Measurements from ENCODE around the gene SLC44A1. TPM values are rescaled to one million over a fixed set of nuclear protein-coding genes. Genes with fewer than 3 reads are reported as not detected.

The SLC44A1 gene
- total and polyA plus RNA-seq, 2 experiments from 2014 or later = 30.4 to 52.6 TPM

DNA sequence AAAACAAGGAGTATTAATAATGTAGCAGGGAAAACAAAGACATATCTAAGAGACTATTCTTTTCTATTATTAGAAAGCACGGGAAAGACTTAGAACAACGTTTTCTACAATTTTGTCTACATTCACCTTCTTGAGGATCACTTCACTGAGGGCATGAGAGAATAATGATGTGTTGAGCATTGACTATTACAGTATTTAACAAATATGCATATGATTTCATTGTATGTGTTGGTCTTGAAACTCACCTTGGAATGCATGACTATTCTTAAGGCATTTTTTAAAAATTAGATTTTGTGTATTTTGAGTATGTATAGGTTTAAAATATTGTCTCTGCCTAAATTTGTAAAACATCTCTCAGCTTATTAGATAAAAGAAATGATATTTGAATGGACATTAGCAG, 204.6 kb downstream of the SLC44A1 start:
- Histone ChIP-seq H3K4me2 (ENCODE audit: unreplicated experiment) (peak overlapping the region; percentile 99), H3K36me3 (ENCODE audit: low read depth) (no peaks in the 10 kb centered on the region), H3K9me2 (ENCODE audit: insufficient read depth) (no peaks in the 10 kb centered on the region), H3K9me3 (ENCODE audit: low read depth) (no peaks in the 10 kb centered on the region), H3F3A (ENCODE audit: insufficient read depth) (peaks cover 27% of the 10 kb centered on the region), H3K9ac (peak overlapping the region; percentile 93), H3K79me2 (ENCODE audit: insufficient read depth) (peaks cover 58% of the 10 kb centered on the region), H3K27me3 (replicated peaks; ENCODE audit: insufficient read depth) (no peaks in the 10 kb centered on the region), H4K20me1 (ENCODE audit: insufficient read depth) (no peaks in the 10 kb centered on the region), H3K27ac (peak overlapping the region; percentile 80), H3K4me3 (peak overlapping the region; percentile 97), H2AFZ (peak overlapping the region; percentile 98), H3K4me1 (ENCODE audit: insufficient read depth) (peaks cover 27% of the 10 kb centered on the region)
- 0 to 2% methylated on average over 2 of the region's 2 CpGs for WGBS, 2 experiments (ENCODE audit: low coverage in 1 of 2, low lambda C conversion rate in 2 of 2, missing lambda C conversion rate in 2 of 2)
- DNase-seq = peak; percentile 63
- in situ Hi-C loops (cut with MboI) = loop anchor here (25.0 kb wide), 1 partner anchor 263 kb away; no protein-coding TSS in a partner anchor
- TF ChIP-seq EZH2phosphoT487 (IDR thresholded peaks at IDR 0.05; ENCODE audit: insufficient read depth, low read depth) = no peak
- TF ChIP-seq EZH2 (IDR thresholded peaks at IDR 0.05; ENCODE audit: insufficient read depth, poor library complexity, severe bottlenecking) = no peak

GRCh38 chr9:105452185-105452584, 207.7 kb downstream of the SLC44A1 start:
- Histone ChIP-seq H3K4me2 (ENCODE audit: unreplicated experiment) (no peak overlapping the region), H3K27ac (no peak overlapping the region), H3K4me1 (ENCODE audit: insufficient read depth) (peaks cover 25% of the 10 kb centered on the region), H3K4me3 (no peak overlapping the region), H3K79me2 (ENCODE audit: insufficient read depth) (peaks cover 89% of the 10 kb centered on the region), H4K20me1 (ENCODE audit: insufficient read depth) (0 out of 2 replicates have a peak, but pooled peaks cover 7% of the 10 kb centered on the region), H2AFZ (no peak overlapping the region), H3K9me3 (ENCODE audit: low read depth) (no peaks in the 10 kb centered on the region), H3F3A (ENCODE audit: insufficient read depth) (peaks cover 9% of the 10 kb centered on the region), H3K9ac (no peak overlapping the region), H3K27me3 (replicated peaks; ENCODE audit: insufficient read depth) (no peaks in the 10 kb centered on the region), H3K9me2 (ENCODE audit: insufficient read depth) (no peaks in the 10 kb centered on the region), H3K36me3 (ENCODE audit: low read depth) (no peaks in the 10 kb centered on the region)
- TF ChIP-seq EZH2phosphoT487 (IDR thresholded peaks at IDR 0.05; ENCODE audit: insufficient read depth, low read depth) (no peak), EZH2 (IDR thresholded peaks at IDR 0.05; ENCODE audit: insufficient read depth, poor library complexity, severe bottlenecking) (no peak)
- no peak for DNase-seq
- 90 to 98% methylated on average over 3 of the region's 3 CpGs for WGBS, 2 experiments (ENCODE audit: low coverage in 1 of 2, low lambda C conversion rate in 2 of 2, missing lambda C conversion rate in 2 of 2)
- in situ Hi-C loops (cut with MboI) = no loop called here

DNA sequence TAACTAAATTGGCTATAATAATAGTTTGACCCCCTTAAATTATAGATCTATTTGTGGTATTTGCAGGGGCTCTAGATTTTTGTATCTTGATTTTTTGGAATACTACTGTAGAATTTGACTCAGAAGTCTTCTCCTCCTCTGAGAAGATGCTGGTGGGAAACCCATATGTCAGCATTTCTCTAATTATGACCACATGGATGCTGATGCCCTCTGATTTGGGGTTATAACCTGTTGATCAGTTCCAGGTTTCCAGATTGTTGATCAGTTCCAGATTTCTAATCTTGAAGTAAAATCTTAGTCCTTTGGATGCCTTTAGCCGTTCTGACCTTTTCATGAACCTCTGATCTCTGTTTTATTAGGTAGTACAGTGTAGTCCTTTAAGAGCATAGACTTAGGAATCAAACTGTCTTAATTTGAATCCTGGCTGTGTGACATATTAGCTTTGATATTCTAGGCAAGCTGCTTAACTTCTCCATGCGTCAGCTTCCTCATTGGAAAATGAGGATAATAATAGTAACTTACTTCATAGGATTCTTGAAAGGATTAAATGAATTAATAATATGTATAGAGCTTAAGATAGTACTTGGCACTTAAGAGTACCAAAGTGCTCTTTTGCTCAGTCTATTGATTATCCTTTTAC, 211.5 kb downstream of the SLC44A1 start:
- H3K9me3 ChIP-seq (ENCODE audit: low read depth) = no peaks in the 10 kb centered on the region
- no peaks in the 10 kb centered on the region for H3F3A ChIP-seq (ENCODE audit: insufficient read depth)
- no peak overlapping the region for H3K9ac ChIP-seq
- H3K9me2 ChIP-seq (ENCODE audit: insufficient read depth) = no peaks in the 10 kb centered on the region
- H3K27ac ChIP-seq = no peak overlapping the region
- peak; percentile 43 for DNase-seq
- no peak overlapping the region for H2AFZ ChIP-seq
- TF ChIP-seq EZH2 (IDR thresholded peaks at IDR 0.05; ENCODE audit: insufficient read depth, poor library complexity, severe bottlenecking) (no peak), EZH2phosphoT487 (IDR thresholded peaks at IDR 0.05; ENCODE audit: insufficient read depth, low read depth) (no peak)
- H3K36me3 ChIP-seq (ENCODE audit: low read depth) = no peaks in the 10 kb centered on the region
- peaks cover 100% of the 10 kb centered on the region for H3K79me2 ChIP-seq (ENCODE audit: insufficient read depth)
- H3K4me1 ChIP-seq (ENCODE audit: insufficient read depth) = peaks cover 13% of the 10 kb centered on the region
- peaks cover 7% of the 10 kb centered on the region; the same call in 1 of the 2 replicates for H4K20me1 ChIP-seq (ENCODE audit: insufficient read depth)
- WGBS, 2 experiments (ENCODE audit: low coverage in 1 of 2, low lambda C conversion rate in 2 of 2, missing lambda C conversion rate in 2 of 2) = 56 to 71% methylated on average over 2 of the region's 2 CpGs
- in situ Hi-C loops (cut with MboI) = no loop called here
- no peaks in the 10 kb centered on the region for H3K27me3 ChIP-seq (replicated peaks; ENCODE audit: insufficient read depth)
- no peak overlapping the region for H3K4me2 ChIP-seq (ENCODE audit: unreplicated experiment)
- H3K4me3 ChIP-seq = no peak overlapping the region

DNA sequence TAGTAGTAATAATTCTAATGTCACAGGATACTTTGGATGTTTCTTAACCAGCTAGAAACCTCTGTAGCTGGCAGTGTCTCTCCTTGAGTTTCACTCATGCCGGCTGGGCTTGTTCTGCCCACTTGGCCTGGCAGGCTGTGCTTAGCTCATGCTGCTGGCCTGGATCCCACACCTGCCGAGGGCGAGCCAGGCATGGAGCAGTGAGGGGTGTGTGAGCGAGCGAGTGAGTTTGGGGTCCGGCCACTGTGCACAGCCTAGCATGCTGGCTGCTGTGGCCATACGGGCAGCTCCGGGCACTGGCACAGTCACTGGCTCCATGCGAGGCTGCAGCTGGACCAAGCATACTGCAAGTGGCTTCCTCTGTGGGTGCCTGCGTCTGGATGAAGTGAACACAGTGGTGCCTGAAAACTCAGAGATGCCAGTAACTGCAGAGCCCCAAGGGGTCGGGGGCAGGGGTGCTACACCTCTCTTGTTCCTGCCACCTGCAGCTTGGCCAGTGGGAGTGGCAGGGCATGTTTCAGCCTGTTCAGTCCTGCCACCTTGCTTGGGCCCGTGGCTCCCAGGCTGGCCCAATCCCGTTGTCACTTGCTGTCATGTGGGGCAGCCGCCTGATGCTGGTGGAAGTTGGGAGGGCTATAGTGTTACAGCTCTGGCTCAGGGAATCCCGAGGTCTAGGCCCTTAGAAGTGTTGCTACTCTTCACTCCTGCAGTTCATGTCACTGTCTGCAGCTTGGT, 213.3 kb downstream of the SLC44A1 start:
- no peaks in the 10 kb centered on the region for H3F3A ChIP-seq (ENCODE audit: insufficient read depth)
- H2AFZ ChIP-seq = no peak overlapping the region
- H3K9me3 ChIP-seq (ENCODE audit: low read depth) = no peaks in the 10 kb centered on the region
- peaks cover 13% of the 10 kb centered on the region for H3K4me1 ChIP-seq (ENCODE audit: insufficient read depth)
- peaks cover 7% of the 10 kb centered on the region; the same call in 1 of the 2 replicates for H4K20me1 ChIP-seq (ENCODE audit: insufficient read depth)
- TF ChIP-seq EZH2 (IDR thresholded peaks at IDR 0.05; ENCODE audit: insufficient read depth, poor library complexity, severe bottlenecking) (no peak), EZH2phosphoT487 (IDR thresholded peaks at IDR 0.05; ENCODE audit: insufficient read depth, low read depth) (no peak)
- WGBS, 2 experiments (ENCODE audit: low coverage in 1 of 2, low lambda C conversion rate in 2 of 2, missing lambda C conversion rate in 2 of 2) = 87 to 88% methylated on average over 13 to 15 of the region's 15 CpGs
- H3K79me2 ChIP-seq (ENCODE audit: insufficient read depth) = peaks cover 100% of the 10 kb centered on the region
- H3K4me2 ChIP-seq (ENCODE audit: unreplicated experiment) = no peak overlapping the region
- no peak overlapping the region for H3K27ac ChIP-seq
- no peak overlapping the region for H3K4me3 ChIP-seq
- no peaks in the 10 kb centered on the region for H3K36me3 ChIP-seq (ENCODE audit: low read depth)
- no peak for DNase-seq
- no peaks in the 10 kb centered on the region for H3K27me3 ChIP-seq (replicated peaks; ENCODE audit: insufficient read depth)
- no peak overlapping the region for H3K9ac ChIP-seq
- in situ Hi-C loops (cut with MboI) = no loop called here
- no peaks in the 10 kb centered on the region for H3K9me2 ChIP-seq (ENCODE audit: insufficient read depth)

Data from GM23248 (cell line).